Measurements from ENCODE around the gene DNAI1. TPM values are rescaled to one million over a fixed set of nuclear protein-coding genes. Genes with fewer than 3 reads are reported as not detected.

DNAI1 gene
- total RNA-seq, 1 donor from 2014 or later = 0.52 TPM

- TF ChIP-seq CTCF (IDR thresholded peaks at IDR 0.05) (no peak), EZH2phosphoT487 (IDR thresholded peaks at IDR 0.05) (no peak), EZH2 (IDR thresholded peaks at IDR 0.05) (no peak)
- H3K79me2 ChIP-seq (ENCODE audit: low read depth) = no peaks in the 10 kb centered on the region
- no peaks in the 10 kb centered on the region for H3K9me3 Mint-ChIP-seq
- H3K27ac Mint-ChIP-seq = peak overlapping the region; percentile 33
- H3K27me3 Mint-ChIP-seq (ENCODE audit: insufficient read depth, low read depth) = peaks cover 5% of the 10 kb centered on the region
- peaks cover 33% of the 10 kb centered on the region for H3K4me1 Mint-ChIP-seq
- H4K20me1 ChIP-seq (ENCODE audit: low read depth) = no peaks in the 10 kb centered on the region
- no peaks in the 10 kb centered on the region for H3K27me3 ChIP-seq
- peaks cover 18% of the 10 kb centered on the region for H3K36me3 Mint-ChIP-seq
- H2AFZ ChIP-seq (replicated peaks) = no peak overlapping the region
- DNase-seq (ENCODE audit: low spot score) = no peak
- H3K9me3 ChIP-seq (ENCODE audit: low read depth) = no peaks in the 10 kb centered on the region
- H3K36me3 ChIP-seq = no peaks in the 10 kb centered on the region
- H3K4me2 ChIP-seq = no peak overlapping the region
- no peak overlapping the region for H3K4me3 ChIP-seq
- no peak overlapping the region for H3K9ac ChIP-seq
- no peaks in the 10 kb centered on the region for H3F3A ChIP-seq (ENCODE audit: low read depth)
- H3K27ac ChIP-seq = no peak overlapping the region
- H3K4me3 Mint-ChIP-seq = peak overlapping the region; percentile 64
- peaks cover 14% of the 10 kb centered on the region for H3K4me1 ChIP-seq
These were observed 95.8 kb downstream of the DNAI1 start for GRCh38 chr9:34554211-34555001.

- no peaks in the 10 kb centered on the region for H3K9me3 ChIP-seq (ENCODE audit: low read depth)
- no peaks in the 10 kb centered on the region for H3K79me2 ChIP-seq (ENCODE audit: low read depth)
- H3K4me3 Mint-ChIP-seq = peak overlapping the region; percentile 64
These were observed 96.4 kb downstream of the DNAI1 start for GRCh38 chr9:34555002-34555348.

GRCh38 chr9:34555500-34555899 is 96.9 kb downstream of the DNAI1 start:
- no peak overlapping the region for H2AFZ ChIP-seq (replicated peaks)
- H3K27ac ChIP-seq = no peak overlapping the region
- H3K4me1 ChIP-seq = peaks cover 25% of the 10 kb centered on the region
- no peak overlapping the region for H3K4me2 ChIP-seq
- no peaks in the 10 kb centered on the region for H3K9me3 Mint-ChIP-seq
- TF ChIP-seq EZH2 (IDR thresholded peaks at IDR 0.05) (no peak), CTCF (IDR thresholded peaks at IDR 0.05) (no peak), EZH2phosphoT487 (IDR thresholded peaks at IDR 0.05) (no peak)
- no peaks in the 10 kb centered on the region for H3K9me3 ChIP-seq (ENCODE audit: low read depth)
- H3K4me1 Mint-ChIP-seq = peaks cover 41% of the 10 kb centered on the region
- H3K9ac ChIP-seq = no peak overlapping the region
- no peaks in the 10 kb centered on the region for H3K36me3 ChIP-seq
- DNase-seq (ENCODE audit: low spot score) = no peak
- H3K27ac Mint-ChIP-seq = peak overlapping the region; percentile 50
- no peaks in the 10 kb centered on the region for H3K27me3 ChIP-seq
- H3K36me3 Mint-ChIP-seq = peaks cover 23% of the 10 kb centered on the region
- H3K4me3 ChIP-seq = no peak overlapping the region
- peaks cover 8% of the 10 kb centered on the region for H3F3A ChIP-seq (ENCODE audit: low read depth)
- H4K20me1 ChIP-seq (ENCODE audit: low read depth) = no peaks in the 10 kb centered on the region
- H3K79me2 ChIP-seq (ENCODE audit: low read depth) = no peaks in the 10 kb centered on the region
- no peak overlapping the region for H3K4me3 Mint-ChIP-seq
- H3K27me3 Mint-ChIP-seq (ENCODE audit: insufficient read depth, low read depth) = peaks cover 8% of the 10 kb centered on the region

More at GRCh38 chr9:34555002-34555348, 96.4 kb downstream of the DNAI1 start:
- TF ChIP-seq CTCF (IDR thresholded peaks at IDR 0.05) (no peak), EZH2 (IDR thresholded peaks at IDR 0.05) (no peak), EZH2phosphoT487 (IDR thresholded peaks at IDR 0.05) (no peak)
- no peak overlapping the region for H3K4me2 ChIP-seq
- peaks cover 20% of the 10 kb centered on the region for H3K4me1 ChIP-seq
- Mint-ChIP-seq H3K27ac (no peak overlapping the region), H3K9me3 (no peaks in the 10 kb centered on the region), H3K4me1 (peaks cover 35% of the 10 kb centered on the region), H3K36me3 (peaks cover 20% of the 10 kb centered on the region), H3K27me3 (ENCODE audit: insufficient read depth, low read depth) (peaks cover 5% of the 10 kb centered on the region)
- peak; percentile 44 for DNase-seq (ENCODE audit: low spot score)
- H3K27ac ChIP-seq = no peak overlapping the region
- H2AFZ ChIP-seq (replicated peaks) = no peak overlapping the region
- no peak overlapping the region for H3K4me3 ChIP-seq
- no peak overlapping the region for H3K9ac ChIP-seq
- no peaks in the 10 kb centered on the region for H3K36me3 ChIP-seq
- no peaks in the 10 kb centered on the region for H3K27me3 ChIP-seq
- H3F3A ChIP-seq (ENCODE audit: low read depth) = peaks cover 3% of the 10 kb centered on the region
- no peaks in the 10 kb centered on the region for H4K20me1 ChIP-seq (ENCODE audit: low read depth)
